ENCODE measurements around the gene RHEBL1.
A peak's percentile ranks its signal among the peaks of the same experiment; 100 is the strongest.

Gene RHEBL1

GRCh38 chr12:49069507-49070346, at the start of gene RHEBL1:
RHEBL1 (minus strand) TSS chr12:49069979; CDS start chr12:49069785, 194 bp downstream.
- DNase-seq (ENCODE audit: low spot score), result peak; percentile 99

GRCh38 chr12:49111206-49111605, 41.4 kb upstream of the RHEBL1 start:
- DNase-seq (ENCODE audit: low spot score), result no peak

GRCh38 chr12:49110464-49111155, 40.8 kb upstream of the RHEBL1 start, which contains the start of gene LMBR1L:
LMBR1L (minus strand) TSS chr12:49110847; CDS start chr12:49110555, 292 bp downstream.
- DNase-seq (ENCODE audit: low spot score), result peak; percentile 100

GRCh38 chr12:49109641-49110463, 40.1 kb upstream of the RHEBL1 start:
- peak; percentile 31 for DNase-seq (ENCODE audit: low spot score)

GRCh38 chr12:49108958-49109404, 39.2 kb upstream of the RHEBL1 start:
- no peak for DNase-seq (ENCODE audit: low spot score)

GRCh38 chr12:49105504-49106084, 35.8 kb upstream of the RHEBL1 start:
- no peak for DNase-seq (ENCODE audit: low spot score)

GRCh38 chr12:49104822-49105221, 35.0 kb upstream of the RHEBL1 start:
- DNase-seq (ENCODE audit: low spot score), result no peak

GRCh38 chr12:49100380-49100779, 30.6 kb upstream of the RHEBL1 start:
- no peak for DNase-seq (ENCODE audit: low spot score)

GRCh38 chr12:49098703-49099102, 28.9 kb upstream of the RHEBL1 start:
- no peak for DNase-seq (ENCODE audit: low spot score)

- peak; percentile 80 for DNase-seq (ENCODE audit: low spot score)
These were observed 28.3 kb upstream of the RHEBL1 start for GRCh38 chr12:49098035-49098451.

GRCh38 chr12:49097381-49097780, 27.6 kb upstream of the RHEBL1 start:
- no peak for DNase-seq (ENCODE audit: low spot score)

GRCh38 chr12:49094975-49095365, 25.2 kb upstream of the RHEBL1 start:
- DNase-seq (ENCODE audit: low spot score), result no peak

- DNase-seq (ENCODE audit: low spot score), result no peak
These were observed 24.6 kb upstream of the RHEBL1 start, which contains the start of gene DHH for GRCh38 chr12:49094160-49094974. DHH (minus strand) TSS chr12:49094801; CDS start chr12:49094512, 289 bp downstream.

- no peak for DNase-seq (ENCODE audit: low spot score)
These were observed 24.0 kb upstream of the RHEBL1 start for GRCh38 chr12:49093792-49094159.

- no peak for DNase-seq (ENCODE audit: low spot score)
These were observed 23.1 kb upstream of the RHEBL1 start for GRCh38 chr12:49092816-49093406.

GRCh38 chr12:49092086-49092815, 22.5 kb upstream of the RHEBL1 start:
- peak; percentile 70 for DNase-seq (ENCODE audit: low spot score)

GRCh38 chr12:49091836-49092085, 22.0 kb upstream of the RHEBL1 start:
- DNase-seq (ENCODE audit: low spot score), result no peak

- no peak for DNase-seq (ENCODE audit: low spot score)
These were observed 21.5 kb upstream of the RHEBL1 start for GRCh38 chr12:49091056-49091835.
